ENCODE results near the gene NFYC.

Gene NFYC

DNA sequence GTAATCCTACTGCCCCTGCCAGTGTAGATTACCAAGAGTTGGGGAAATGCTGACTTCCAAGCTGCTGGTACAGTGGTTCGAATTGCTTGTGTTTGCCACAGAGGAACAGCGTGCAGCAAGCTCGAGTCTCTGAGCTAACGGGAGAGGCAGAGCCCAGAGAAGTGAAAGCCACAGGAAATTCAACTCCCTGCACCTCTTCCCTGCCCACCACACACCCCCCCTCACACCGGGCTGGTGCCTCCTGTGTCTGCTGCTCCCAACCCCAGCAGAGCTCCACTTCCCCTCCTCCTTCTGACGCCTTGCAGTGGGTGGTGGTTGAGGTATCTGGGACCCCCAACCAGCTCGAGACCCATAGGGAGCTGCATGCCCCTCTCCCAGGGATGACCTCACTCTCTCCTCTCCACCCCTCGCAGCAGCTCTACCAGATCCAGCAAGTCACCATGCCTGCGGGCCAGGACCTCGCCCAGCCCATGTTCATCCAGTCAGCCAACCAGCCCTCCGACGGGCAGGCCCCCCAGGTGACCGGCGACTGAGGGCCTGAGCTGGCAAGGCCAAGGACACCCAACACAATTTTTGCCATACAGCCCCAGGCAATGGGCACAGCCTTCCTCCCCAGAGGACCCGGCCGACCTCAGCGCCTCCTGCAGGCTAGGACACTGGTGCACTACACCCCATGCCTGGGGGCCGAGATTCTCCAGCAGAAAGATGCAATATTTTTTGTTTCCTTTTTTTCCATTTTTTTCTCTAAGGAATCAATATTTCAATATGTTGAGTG is 79.0 kb downstream of the NFYC start:
- no peak overlapping the region for H3K4me3 ChIP-seq (ENCODE audit: control insufficient read depth, low read depth, low read length)
- TF ChIP-seq CTCF (IDR thresholded peaks at IDR 0.05; ENCODE audit: control insufficient read depth, insufficient read depth, low read depth, low read length, missing control alignments), result no peak
- DNase-seq (ENCODE audit: low read depth), result no peak

- DNase-seq (ENCODE audit: low read depth), result no peak
- H3K4me3 ChIP-seq (ENCODE audit: control insufficient read depth, low read depth, low read length), result no peak overlapping the region
- no peak for TF ChIP-seq CTCF (IDR thresholded peaks at IDR 0.05; ENCODE audit: control insufficient read depth, insufficient read depth, low read depth, low read length, missing control alignments)
Observed at GRCh38 chr1:40772146-40772955, 80.8 kb downstream of the NFYC start.

DNA sequence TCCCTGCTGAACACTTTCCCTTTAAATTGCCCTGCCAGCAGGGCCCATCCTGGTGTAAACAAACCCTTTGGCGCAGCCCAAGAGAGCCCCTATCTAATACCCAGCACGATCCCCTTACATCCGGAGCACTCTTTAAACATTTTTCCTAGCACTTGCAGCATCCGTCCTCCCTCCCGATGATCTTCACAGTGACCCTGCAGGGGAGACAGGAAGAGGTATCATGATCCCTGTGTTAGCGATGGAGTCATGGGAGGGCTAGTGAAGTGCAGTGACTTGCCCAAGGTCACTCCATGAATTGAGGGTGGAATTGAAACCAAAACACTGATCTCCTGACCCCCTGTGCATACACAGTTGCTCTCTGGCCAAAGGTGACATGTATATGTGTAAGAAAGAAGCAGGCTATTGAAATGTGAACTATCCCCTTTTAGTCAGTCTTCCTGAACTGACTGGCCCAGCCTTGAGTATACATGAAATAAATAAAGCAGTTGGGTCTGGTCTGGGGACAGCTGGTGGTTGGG is 82.3 kb downstream of the NFYC start:
- no peak for DNase-seq (ENCODE audit: low read depth)
- H3K4me3 ChIP-seq (ENCODE audit: control insufficient read depth, low read depth, low read length), result no peak overlapping the region
- no peak for TF ChIP-seq CTCF (IDR thresholded peaks at IDR 0.05; ENCODE audit: control insufficient read depth, insufficient read depth, low read depth, low read length, missing control alignments)

- TF ChIP-seq CTCF (IDR thresholded peaks at IDR 0.05; ENCODE audit: control insufficient read depth, insufficient read depth, low read depth, low read length, missing control alignments), result peak; percentile 76
- H3K4me3 ChIP-seq (ENCODE audit: control insufficient read depth, low read depth, low read length), result no peak overlapping the region
- no peak for DNase-seq (ENCODE audit: low read depth)
Observed at GRCh38 chr1:40774266-40774998, 82.9 kb downstream of the NFYC start.

DNA sequence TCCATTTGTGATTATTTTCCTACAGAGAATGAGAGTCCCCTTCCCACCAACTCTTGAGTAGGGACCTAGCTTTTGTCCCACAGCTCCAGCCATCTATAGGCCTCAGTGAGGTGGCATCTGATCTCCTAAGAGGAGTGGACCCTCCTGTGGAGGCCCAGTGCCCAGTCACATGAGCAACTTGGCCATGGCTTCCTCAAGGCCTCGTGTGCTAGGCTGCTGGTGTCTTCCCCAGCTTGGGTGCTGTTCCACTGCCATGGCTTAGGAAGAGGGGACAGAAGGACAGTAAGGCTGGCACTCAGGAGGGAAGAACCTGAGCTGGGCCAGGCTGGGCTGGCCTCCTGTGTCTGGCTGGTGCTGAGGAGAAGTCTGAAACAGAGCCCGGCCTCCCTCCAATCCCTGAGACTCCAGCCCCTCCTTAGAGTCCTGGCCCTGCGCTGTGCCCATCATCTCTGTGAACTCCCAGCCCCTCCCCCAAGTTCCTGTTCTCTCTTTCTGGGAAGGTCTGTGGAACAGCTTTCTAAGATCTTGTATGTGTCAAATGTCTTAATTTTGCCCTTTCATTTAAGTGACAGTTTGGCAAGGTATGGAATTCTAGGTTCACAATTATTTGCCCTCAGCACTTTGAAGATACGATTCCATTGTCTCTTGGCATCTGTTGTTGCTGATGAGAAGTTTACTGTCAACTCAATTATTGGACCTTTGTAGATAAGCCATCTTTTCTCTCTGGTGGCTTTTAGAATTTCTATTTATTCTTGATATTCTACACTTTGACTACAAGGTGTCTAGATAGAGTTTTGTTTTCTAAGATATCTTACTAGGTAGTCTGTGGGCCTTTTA is 85.0 kb downstream of the NFYC start:
- no peak for TF ChIP-seq CTCF (IDR thresholded peaks at IDR 0.05; ENCODE audit: control insufficient read depth, insufficient read depth, low read depth, low read length, missing control alignments)

More for the DNA sequence above, 85.0 kb downstream of the NFYC start:
- DNase-seq (ENCODE audit: low read depth), result no peak
- no peak overlapping the region for H3K4me3 ChIP-seq (ENCODE audit: control insufficient read depth, low read depth, low read length)

Measured in AG09309 (cell line).